Activated CD8-positive, alpha-beta memory T cell treated with anti-CD3 and anti-CD28 coated beads, Interleukin-2, amount 50 U/mL, for 48 hours (primary cell): Measurements from ENCODE around the gene STAM.

Experiments used
- DNase-seq: peaks from one replicate; pipeline ENCODE4 v3.0.0-alpha.2; 2020

STAM gene

GRCh38 chr10:17648243-17649035, 4.5 kb downstream of the STAM start:
- DNase-seq = peak; percentile 82

DNA sequence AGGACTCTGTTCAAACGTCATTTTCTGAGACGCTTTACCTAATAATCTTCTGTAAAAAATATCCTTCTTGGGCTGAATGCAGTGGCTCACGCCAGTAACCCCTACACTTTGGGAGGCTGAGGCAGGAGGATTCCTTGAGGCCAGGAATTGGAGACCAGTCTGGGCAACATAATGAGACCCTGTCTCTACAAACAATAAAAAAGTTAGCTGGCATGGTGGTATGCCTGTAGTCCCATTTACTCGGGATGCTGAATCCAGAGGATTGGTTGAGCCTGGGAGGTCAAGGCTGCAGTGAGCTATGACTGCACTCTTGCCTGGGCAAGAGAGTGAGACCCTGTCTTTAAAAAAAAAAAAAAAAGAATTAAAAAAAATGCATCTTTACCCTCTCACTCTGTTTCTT, 5.1 kb downstream of the STAM start:
- no peak for DNase-seq

GRCh38 chr10:17649836-17650235, 5.9 kb downstream of the STAM start:
- DNase-seq = no peak

DNA sequence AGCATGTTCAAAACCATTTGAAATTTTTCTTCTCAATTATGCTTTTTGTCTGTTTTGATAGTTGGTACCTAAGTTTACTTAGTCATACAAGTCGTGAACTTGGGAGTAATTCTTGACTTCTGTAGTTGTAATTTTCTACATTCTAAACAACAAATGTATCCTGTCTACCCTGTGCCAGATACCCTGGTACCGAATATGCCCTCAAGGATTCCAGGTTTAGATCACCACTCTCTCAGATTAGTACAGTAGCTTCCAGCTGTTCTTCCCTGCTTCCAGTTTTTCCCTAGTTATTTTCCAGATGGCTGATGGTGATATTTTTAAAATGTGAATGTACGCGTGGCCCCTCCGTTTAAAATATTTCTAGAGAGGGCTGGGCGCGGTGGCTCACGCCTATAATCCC, 6.5 kb downstream of the STAM start:
- DNase-seq = no peak

- no peak for DNase-seq
Measured at GRCh38 chr10:17651896-17652295, 7.9 kb downstream of the STAM start.

GRCh38 chr10:17652585-17652984, 8.6 kb downstream of the STAM start:
- DNase-seq = no peak

DNA sequence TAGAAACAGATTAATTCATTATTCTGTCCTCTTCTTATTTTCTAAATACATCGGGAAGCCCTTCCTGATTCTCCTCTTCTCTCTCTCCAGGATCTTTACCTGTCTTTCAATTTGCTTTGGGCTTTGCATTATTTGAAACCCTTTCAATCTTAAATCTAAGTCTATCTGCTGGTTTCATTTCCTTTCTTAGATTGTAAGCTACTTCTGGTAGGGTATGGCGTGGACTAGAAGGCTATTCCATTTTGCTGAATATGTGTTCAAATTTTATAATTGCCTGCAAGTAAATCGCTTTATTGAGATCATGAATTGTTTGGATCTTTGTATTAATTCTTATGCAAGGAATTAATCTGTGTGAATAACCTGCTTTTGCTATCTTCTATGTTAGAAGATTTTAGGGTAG, 11.1 kb downstream of the STAM start:
- no peak for DNase-seq

- no peak for DNase-seq
Measured at GRCh38 chr10:17655567-17656146, 11.7 kb downstream of the STAM start.

GRCh38 chr10:17657103-17657500, 13.2 kb downstream of the STAM start:
- DNase-seq = no peak

- DNase-seq = no peak
Measured at GRCh38 chr10:17659365-17659764, 15.4 kb downstream of the STAM start.

DNA sequence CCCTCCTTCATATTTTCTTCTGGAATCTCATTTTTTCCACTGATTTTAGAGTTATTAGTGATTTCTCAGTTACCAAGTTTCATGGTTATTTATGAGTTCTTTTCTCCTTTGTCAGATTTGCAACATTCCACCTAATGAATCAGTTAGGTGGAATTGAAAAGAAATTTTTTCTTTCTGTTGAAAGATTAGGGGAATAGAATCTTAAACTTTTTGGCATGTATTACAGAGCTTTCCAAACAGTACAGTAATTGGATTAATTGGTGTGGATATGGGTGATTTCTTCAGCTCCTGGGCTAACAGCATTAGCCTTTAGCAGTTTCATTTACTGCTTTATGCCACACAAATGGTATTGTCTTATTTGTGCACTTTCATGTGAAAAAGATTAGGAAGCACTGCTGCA, 17.0 kb downstream of the STAM start:
- DNase-seq = no peak

DNA sequence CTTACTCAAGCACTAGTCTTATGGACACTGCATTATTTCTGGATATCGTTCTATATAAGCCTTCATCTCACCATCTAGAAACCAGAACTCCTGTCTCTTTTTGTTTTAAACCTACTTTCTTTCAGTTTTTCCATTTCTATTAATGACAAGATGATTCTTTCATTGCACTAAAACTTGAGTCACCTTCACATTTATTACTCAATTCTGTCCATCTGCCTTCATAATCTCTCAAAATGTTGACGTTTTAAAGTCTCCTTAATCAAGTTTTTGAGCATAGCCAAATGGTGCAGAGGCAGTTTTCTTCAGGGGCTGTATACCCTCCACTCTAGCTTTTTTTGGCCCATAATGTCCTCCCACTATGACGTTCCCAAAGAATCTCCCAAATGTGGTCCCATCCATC, 17.6 kb downstream of the STAM start:
- DNase-seq = no peak

- no peak for DNase-seq
Measured at GRCh38 chr10:17662193-17663138, 18.5 kb downstream of the STAM start.

GRCh38 chr10:17663450-17663849, 19.5 kb downstream of the STAM start:
- no peak for DNase-seq

DNA sequence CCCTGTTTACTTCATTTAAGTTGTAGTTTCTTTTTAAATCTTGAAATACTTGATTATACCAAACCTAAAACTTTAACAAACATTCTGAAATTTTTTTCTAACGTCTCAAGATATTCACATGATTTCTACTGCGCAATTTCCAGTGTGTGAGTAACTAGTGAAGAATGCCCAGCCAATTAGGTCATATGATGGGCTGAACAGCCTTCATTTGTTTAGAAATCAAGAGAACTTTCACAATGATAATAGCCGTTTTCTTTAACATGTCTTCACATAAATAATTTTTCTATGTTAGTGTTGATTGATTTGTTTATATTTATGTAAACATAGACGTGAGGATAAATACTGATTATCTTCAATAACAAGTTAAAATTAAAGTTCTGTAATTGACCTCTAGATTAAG, 21.8 kb downstream of the STAM start:
- DNase-seq = no peak

DNA sequence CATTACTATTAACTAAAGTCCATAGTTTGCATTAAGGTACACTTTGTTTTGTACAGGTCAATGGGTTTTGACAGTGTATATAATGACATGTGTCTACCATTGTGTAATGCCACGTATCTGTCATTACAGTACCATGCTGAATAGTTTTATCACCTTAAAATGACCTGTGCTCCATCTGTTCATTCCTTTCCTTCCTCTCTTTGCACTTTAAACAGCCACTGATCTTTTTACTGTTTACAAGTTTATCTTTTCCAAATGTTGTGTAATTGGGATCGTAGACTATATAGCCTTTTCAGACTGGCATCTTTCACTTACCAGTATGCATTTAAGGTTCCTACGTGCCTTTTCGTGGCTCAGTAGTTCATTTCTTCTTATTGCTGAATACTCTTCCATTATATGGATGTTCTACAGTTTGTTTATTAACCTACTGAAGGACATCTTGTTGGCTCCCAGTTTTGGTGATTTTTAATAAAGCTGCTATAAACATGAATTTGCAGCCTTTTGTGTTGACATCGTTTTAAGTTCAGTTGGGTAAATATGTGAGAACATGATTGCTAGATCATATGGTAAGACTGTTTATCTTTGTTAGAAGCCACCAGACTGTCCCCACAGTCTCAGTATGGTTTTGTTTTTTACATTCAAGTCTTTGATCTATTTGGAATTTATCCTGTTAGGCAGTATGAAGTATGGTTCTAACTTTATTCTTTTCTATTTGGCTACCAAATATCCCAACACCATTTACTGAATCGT, 24.7 kb downstream of the STAM start:
- DNase-seq = no peak

GRCh38 chr10:17669185-17669872, 25.4 kb downstream of the STAM start:
- peak; percentile 61 for DNase-seq

DNA sequence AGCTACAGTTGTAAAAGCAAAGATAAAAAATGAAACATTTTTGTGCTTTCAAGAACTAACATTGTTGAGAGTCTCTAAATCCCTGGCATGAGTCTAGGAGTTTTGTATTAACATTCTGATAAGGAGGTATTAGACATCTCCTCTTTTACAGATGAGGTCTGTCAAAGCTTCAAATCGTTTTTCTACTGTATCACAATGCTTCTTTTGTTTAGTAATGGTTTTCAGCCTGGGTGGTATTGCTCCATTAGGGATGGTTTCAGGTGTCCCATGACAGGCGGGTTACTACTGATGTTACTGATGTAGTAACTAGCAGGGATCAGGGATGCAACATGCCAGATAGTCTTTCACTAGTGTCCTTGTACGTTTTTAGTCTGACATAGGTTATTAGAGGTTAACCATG, 27.4 kb downstream of the STAM start:
- no peak for DNase-seq

DNA sequence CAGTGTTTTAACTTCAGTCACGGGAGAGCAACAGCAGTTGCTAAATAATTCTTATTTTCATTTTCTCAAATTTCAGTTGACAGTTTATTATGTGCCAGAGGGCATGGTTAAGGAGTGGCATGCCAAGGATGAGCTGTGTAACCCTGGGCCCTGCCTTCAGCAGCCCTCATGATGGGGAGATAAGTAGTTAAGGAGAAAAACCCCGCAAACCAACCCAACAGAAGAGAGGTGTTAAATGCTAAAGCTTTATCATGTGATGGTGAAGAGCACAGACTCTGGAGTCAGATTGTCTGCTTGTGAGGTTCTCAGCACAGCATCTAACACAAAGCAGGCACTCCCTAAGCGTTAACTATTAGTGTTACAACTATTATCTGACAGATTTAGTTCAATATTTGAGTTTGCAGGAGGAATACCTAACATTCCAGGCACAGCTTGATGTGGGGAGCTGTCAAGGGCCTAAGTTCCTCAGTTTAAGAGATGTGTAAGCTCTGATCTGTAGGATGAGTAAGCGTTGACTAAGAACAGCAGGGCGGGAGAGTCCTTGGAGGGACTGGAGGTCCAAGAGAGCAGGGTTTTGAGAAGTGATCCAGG, 29.6 kb downstream of the STAM start:
- no peak for DNase-seq

DNA sequence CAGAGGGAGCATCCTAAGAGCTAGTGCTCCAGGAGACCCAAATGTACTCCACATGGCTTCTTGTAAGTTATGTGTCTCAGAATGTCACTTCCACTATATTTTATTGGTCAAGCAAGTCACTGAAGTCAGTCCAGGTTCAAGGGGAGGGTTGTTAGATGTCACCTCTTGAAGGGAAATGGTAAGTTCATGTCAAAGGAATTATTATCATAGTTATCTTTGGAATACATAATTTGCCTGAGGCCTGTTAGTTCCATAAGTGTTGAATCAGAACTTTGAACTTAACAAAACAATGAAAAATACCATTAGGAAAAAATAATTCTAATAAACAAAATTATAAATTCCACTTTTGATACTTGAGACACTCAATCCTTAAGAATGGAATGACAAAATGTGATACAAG, 30.6 kb downstream of the STAM start:
- no peak for DNase-seq

DNA sequence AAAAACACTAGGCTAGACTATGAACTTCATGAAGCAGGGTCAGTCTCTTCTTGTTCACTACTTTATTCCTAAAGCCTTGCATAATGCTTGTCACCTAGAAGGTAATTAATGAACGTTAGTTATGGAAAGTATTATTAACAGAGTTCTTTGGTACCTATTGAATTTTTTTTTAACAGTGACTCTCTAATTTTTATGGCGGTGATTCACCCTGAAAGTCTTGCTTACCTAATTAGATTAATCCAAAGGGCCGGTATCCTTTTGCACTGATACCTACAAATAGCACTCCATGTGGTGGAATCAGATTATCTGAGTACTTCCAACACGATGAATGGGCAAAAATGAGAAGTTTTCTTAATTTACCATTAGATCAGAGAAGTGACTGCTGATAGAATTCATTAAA, 31.7 kb downstream of the STAM start:
- DNase-seq = no peak

DNA sequence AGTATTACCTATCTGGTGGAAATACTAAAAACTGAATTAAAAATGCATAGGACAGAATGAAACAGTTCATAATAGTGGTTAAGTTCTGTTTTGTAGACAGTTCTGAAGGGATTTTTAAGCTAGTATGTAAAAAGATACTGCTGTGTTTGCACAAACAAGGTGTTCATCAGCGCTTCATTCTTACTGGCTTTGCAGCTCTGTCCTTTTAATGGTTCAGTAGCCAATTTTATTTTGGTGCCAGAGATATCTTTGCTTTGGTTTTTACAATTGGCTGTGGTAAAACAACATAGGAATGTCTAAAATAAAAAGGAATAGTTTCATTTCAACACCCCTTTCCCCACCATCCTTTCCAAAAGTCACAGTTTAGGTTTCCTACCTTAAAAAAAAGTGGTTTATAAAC, 33.0 kb downstream of the STAM start:
- DNase-seq = no peak
